CD4-positive, alpha-beta T cell (primary cell): ENCODE measurements around the gene GMPPB. TPM values are rescaled to one million over a fixed set of nuclear protein-coding genes. Genes with fewer than 3 reads are reported as not detected.

Experiments used
- ATAC-seq: fragments of 200-7000 bp; cut with Tn5 transposase; one replicate; pipeline ENCODE4 v1.10.0; 2022; ENCODE audit warnings: mild to moderate bottlenecking; ENCODE audit not compliant: poor library complexity
- CTCF ChIA-PET: fragments of 350-600 bp; sonication (Branson Sonifier 250); formaldehyde crosslinking; loops from one replicate; lab custom pipeline; 2021; ENCODE audit warnings: antibody characterized with exemption, inconsistent platforms; lab: Charles Lee
- POLR2A ChIA-PET: fragments of 350-600 bp; sonication (Branson Sonifier 250); formaldehyde crosslinking; loops from one replicate; lab custom pipeline; 2021; ENCODE audit warnings: antibody characterized with exemption, inconsistent platforms; lab: Charles Lee
- DNase-seq, 14 experiments: peaks; one replicate each; pipeline ENCODE4 v3.0.0-alpha.2; 2013 to 2020; ENCODE audit warnings: mixed read lengths in 2 of 14
- H3K27ac ChIP-seq, 2 donors: one replicate each; pipeline versions ENCODE4 v1.5.1 to v1.7.0; 2013; ENCODE audit warnings: low read length in 2 of 2, low read depth in 1 of 2, mild to moderate bottlenecking in 1 of 2
- H3K27me3 ChIP-seq, 2 experiments: 1 replicate in 1 of 2; 2 replicates in 1 of 2; pipeline versions ENCODE4 v1.6.1 to v1.7.0; 2013; ENCODE audit warnings: low read length in 2 of 2, control low read depth in 1 of 2, mild to moderate bottlenecking in 1 of 2, moderate library complexity in 1 of 2; ENCODE audit not compliant: insufficient read depth in 2 of 2, control insufficient read depth in 1 of 2
- H3K36me3 ChIP-seq: one replicate; pipeline ENCODE4 v1.6.1; 2013; ENCODE audit warnings: low read length, control low read depth; ENCODE audit not compliant: insufficient read depth
- H3K4me1 ChIP-seq: one replicate; pipeline ENCODE4 v1.6.1; 2013; ENCODE audit warnings: low read length, control low read depth; ENCODE audit not compliant: insufficient read depth
- H3K4me3 ChIP-seq: one replicate; pipeline ENCODE4 v1.5.1; 2013; ENCODE audit warnings: mild to moderate bottlenecking, low read length, moderate library complexity
- H3K9me3 ChIP-seq, 2 experiments: 1 replicate in 1 of 2; 2 replicates in 1 of 2; pipeline versions ENCODE4 v1.6.1 to v1.7.0; 2013; ENCODE audit warnings: low read length in 2 of 2, mild to moderate bottlenecking in 2 of 2, control low read depth in 1 of 2, moderate library complexity in 1 of 2; ENCODE audit not compliant: control insufficient read depth in 1 of 2, insufficient read depth in 1 of 2
- H3K27ac Mint-ChIP-seq: one replicate; pipeline ENCODE4 v1.8.0; 2020; ENCODE audit warnings: mixed read lengths
- H3K27me3 Mint-ChIP-seq: one replicate; pipeline ENCODE4 v1.8.0; 2021; ENCODE audit warnings: mixed read lengths
- H3K36me3 Mint-ChIP-seq: one replicate; pipeline ENCODE4 v1.8.0; 2021; ENCODE audit warnings: low read depth, mixed read lengths
- H3K4me1 Mint-ChIP-seq: one replicate; pipeline ENCODE4 v1.8.0; 2021; ENCODE audit warnings: low read depth, mixed read lengths
- H3K4me3 Mint-ChIP-seq: one replicate; pipeline ENCODE4 v1.8.0; 2020; ENCODE audit warnings: mild to moderate bottlenecking, mixed read lengths
- H3K9me3 Mint-ChIP-seq: one replicate; pipeline ENCODE4 v1.8.0; 2020; ENCODE audit warnings: mixed read lengths
- CTCF ChIP-seq: fragments of 200-600 bp; IDR thresholded peaks from one replicate; pipeline ENCODE4 v1.8.0; 2022; ENCODE audit warnings: antibody characterized with exemption, mild to moderate bottlenecking
- intact Hi-C, 2 experiments: fragments of 100-400 bp; cut with DNase I in 1 of 2; cut with micrococcal nuclease in 1 of 2; formaldehyde crosslinking; loops; one replicate each; pipeline versions ENCODE4 v1.15.1 to v1.9.0; 2023 to 2025; cut with DNase I, micrococcal nuclease
- total RNA-seq, 174 experiments: library from RNA in 2 of 174; stranded (reverse) in 2 of 174; gene quantifications; one replicate each; pipeline ENCODE4 v1.2.3 and lab custom pipeline; 2021 to 2026

Gene GMPPB
- total RNA-seq, 2 experiments from 2014 or later = 39.0 to 41.4 TPM

GRCh38 chr3:49756036-49756435 lies 32.3 kb upstream of the GMPPB start:
- CTCF ChIA-PET = no interaction called here
- H3K27ac Mint-ChIP-seq = no peak overlapping the region

GRCh38 chr3:49754536-49754935 lies 30.8 kb upstream of the GMPPB start:
- Mint-ChIP-seq H3K27me3 (no peaks in the 10 kb centered on the region), H3K4me1 (peaks cover 56% of the 10 kb centered on the region), H3K9me3 (no peaks in the 10 kb centered on the region), H3K27ac (peak overlapping the region; percentile 69), H3K36me3 (peaks cover 40% of the 10 kb centered on the region), H3K4me3 (no peak overlapping the region)
- no peak overlapping the region for H3K4me3 ChIP-seq
- peaks cover 1% of the 10 kb centered on the region for H3K36me3 ChIP-seq
- H3K4me1 ChIP-seq = no peaks in the 10 kb centered on the region
- no peak for ATAC-seq
- no peak for DNase-seq
- POLR2A ChIA-PET = no interaction called here
- no peak overlapping the region for H3K27ac ChIP-seq
- CTCF ChIA-PET = no interaction called here
- no peaks in the 10 kb centered on the region for H3K9me3 ChIP-seq
- TF ChIP-seq CTCF = no peak
- H3K27me3 ChIP-seq = no peaks in the 10 kb centered on the region
- intact Hi-C loops = no loop called here

More at GRCh38 chr3:49756036-49756435, 32.3 kb upstream of the GMPPB start:
- Histone ChIP-seq H3K4me1 (peaks cover 3% of the 10 kb centered on the region), H3K36me3 (peaks cover 7% of the 10 kb centered on the region), H3K4me3 (no peak overlapping the region), H3K9me3 (no peaks in the 10 kb centered on the region), H3K27me3 (no peaks in the 10 kb centered on the region), H3K27ac (no peak overlapping the region)
- peaks cover 52% of the 10 kb centered on the region for H3K4me1 Mint-ChIP-seq
- no peaks in the 10 kb centered on the region for H3K9me3 Mint-ChIP-seq
- peaks cover 34% of the 10 kb centered on the region for H3K36me3 Mint-ChIP-seq
- DNase-seq = no peak
- POLR2A ChIA-PET = no interaction called here
- ATAC-seq = no peak
- TF ChIP-seq CTCF = no peak
- H3K4me3 Mint-ChIP-seq = no peak overlapping the region
- no peaks in the 10 kb centered on the region for H3K27me3 Mint-ChIP-seq
- intact Hi-C loops = no loop called here

- peaks cover 35% of the 10 kb centered on the region for H3K4me1 Mint-ChIP-seq
- Histone ChIP-seq H3K27ac (no peak overlapping the region), H3K9me3 (no peaks in the 10 kb centered on the region), H3K4me1 (no peaks in the 10 kb centered on the region), H3K36me3 (peaks cover 26% of the 10 kb centered on the region), H3K27me3 (no peaks in the 10 kb centered on the region), H3K4me3 (no peak overlapping the region)
- no peak overlapping the region for H3K27ac Mint-ChIP-seq
- ChIA-PET POLR2A (no interaction called here), CTCF (no interaction called here)
- no peak for TF ChIP-seq CTCF
- peaks cover 57% of the 10 kb centered on the region for H3K36me3 Mint-ChIP-seq
- H3K27me3 Mint-ChIP-seq = no peaks in the 10 kb centered on the region
- no peak for DNase-seq
- no peak for ATAC-seq
- H3K4me3 Mint-ChIP-seq = no peak overlapping the region
- intact Hi-C loops = no loop called here
- H3K9me3 Mint-ChIP-seq = no peaks in the 10 kb centered on the region
Measured at GRCh38 chr3:49751501-49751900, 27.8 kb upstream of the GMPPB start.
